MM.1S (cell line): ENCODE data around the gene CD52.

Experiments
- CTCF ChIP-seq: fragments of 300-600 bp; sonication (generic); IDR thresholded peaks from 2 replicates; pipeline ENCODE4 v1.5.1; 2016; ENCODE audit warnings: antibody characterized with exemption, low read length, mixed read lengths
- EZH2phosphoT487 ChIP-seq: fragments of 300-600 bp; sonication (generic); IDR thresholded peaks from 2 replicates; pipeline ENCODE4 v1.6.1; 2018; ENCODE audit warnings: antibody characterized with exemption, low read length

GRCh38 chr1:26297791-26298124, 20.0 kb upstream of the CD52 start:
- TF ChIP-seq CTCF: no peak
- TF ChIP-seq EZH2phosphoT487: no peak
